GM21529 (cell line): ENCODE measurements around the gene GALNT10.
"Not testable (repeated sequence)": the region's sequence is repeated elsewhere in the genome, so short reads cannot be mapped to it uniquely, and the experiment has no call there.

Source experiments
- ATAC-seq: cut with Tn5 transposase; IDR thresholded peaks from one replicate; pipeline ENCODE4 v1.9.1; 2021; ENCODE audit not compliant: unreplicated experiment

Gene GALNT10, protein sequence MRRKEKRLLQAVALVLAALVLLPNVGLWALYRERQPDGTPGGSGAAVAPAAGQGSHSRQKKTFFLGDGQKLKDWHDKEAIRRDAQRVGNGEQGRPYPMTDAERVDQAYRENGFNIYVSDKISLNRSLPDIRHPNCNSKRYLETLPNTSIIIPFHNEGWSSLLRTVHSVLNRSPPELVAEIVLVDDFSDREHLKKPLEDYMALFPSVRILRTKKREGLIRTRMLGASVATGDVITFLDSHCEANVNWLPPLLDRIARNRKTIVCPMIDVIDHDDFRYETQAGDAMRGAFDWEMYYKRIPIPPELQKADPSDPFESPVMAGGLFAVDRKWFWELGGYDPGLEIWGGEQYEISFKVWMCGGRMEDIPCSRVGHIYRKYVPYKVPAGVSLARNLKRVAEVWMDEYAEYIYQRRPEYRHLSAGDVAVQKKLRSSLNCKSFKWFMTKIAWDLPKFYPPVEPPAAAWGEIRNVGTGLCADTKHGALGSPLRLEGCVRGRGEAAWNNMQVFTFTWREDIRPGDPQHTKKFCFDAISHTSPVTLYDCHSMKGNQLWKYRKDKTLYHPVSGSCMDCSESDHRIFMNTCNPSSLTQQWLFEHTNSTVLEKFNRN

DNA sequence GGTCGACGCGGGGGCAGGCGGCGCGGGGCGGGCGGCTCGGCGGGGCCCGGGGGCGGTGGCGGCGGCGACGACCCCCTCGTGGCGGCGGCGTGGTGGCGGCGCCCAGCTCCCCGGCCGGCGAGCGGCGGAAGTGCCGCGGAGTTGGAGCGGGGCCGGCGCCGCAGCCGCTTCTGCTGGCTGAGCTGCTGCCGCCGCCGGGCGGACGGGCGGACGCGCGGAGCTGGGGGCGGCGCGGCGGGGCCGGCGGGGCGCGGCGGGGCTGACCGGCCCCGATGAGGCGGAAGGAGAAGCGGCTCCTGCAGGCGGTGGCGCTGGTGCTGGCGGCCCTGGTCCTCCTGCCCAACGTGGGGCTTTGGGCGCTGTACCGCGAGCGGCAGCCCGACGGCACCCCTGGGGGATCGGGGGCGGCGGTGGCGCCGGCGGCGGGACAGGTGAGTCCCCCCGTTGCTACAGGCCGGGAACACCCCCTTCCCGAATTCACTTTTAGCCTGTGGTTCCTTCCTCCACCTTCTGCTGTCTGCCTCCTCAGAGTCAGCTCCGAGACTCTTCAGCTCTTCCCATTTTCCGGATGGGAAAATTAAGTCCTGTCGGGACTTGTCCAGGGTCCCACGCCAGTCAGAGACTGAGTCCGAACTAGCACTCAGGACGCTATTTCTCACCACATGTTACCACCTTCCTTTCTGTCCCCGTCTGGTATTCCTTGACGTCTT lies at the start of gene GALNT10:
Gene GALNT10 (plus strand): TSS at position 139 of the 710 bp plus-strand sequence. CDS start 134 bp downstream, at position 273.
- ATAC-seq = peak; percentile 73

DNA sequence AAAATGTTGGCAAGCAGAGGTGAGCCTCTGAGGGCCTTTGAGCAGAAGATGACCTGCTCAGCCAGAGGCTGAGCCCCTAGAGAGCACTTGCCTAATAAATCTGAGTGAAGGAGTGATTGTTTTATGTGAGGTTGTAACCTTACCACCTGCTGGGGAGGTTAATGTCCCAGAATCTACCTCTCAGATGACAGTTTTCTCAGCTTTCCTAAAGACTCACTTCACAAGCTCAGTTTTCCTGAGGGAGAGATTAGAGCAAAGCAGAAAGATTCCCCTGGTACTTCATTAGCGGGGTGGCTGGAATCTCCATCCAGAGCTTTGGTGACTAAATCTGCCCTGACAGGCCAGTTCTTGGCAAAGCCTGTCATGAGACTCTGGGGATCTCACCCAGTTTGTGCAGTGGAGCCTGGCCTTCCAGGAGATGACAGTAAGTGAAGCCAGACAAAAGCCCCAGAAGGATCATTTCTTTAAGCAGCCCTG lies 48.8 kb upstream of the GALNT10 start:
- no peak for ATAC-seq

DNA sequence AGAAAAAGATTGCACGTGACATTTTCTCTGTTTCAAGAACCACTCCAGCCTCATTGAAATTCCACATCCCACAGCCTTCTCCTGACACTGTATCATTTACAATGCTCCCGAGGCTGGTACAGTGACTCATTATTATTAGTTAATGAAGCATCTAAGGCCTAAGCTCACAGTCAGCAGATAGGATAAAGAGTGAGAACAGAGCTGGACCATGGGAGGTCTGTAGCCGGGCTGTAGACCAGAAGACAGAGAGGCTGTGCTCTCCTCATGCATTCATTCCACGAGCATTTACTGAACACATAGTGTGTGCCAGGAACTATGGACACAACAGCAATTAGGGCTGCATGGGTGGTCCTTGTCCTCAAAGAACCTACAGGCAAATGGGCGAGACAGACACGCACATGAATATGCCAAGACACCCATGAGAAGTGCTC lies 47.3 kb upstream of the GALNT10 start:
- ATAC-seq = no peak

DNA sequence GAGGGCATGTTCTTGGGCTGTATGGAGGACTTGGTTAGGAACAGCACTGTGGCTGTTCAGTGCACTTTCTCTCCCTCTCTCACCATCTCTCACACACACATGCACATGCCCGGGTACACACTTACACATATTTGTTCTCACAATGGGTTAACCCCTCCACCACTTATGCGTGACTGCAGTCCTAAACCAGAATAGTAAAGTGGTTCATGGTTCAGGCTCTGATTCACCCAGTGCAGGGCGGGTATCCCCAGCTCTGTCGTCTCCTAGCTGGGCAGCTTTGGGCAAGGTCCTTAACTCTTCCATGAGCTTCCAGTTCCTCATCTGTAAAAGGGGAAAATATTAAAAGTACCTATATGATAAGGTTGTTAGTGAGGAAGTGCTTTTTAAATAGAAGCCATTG lies 45.3 kb upstream of the GALNT10 start:
- no peak for ATAC-seq

DNA sequence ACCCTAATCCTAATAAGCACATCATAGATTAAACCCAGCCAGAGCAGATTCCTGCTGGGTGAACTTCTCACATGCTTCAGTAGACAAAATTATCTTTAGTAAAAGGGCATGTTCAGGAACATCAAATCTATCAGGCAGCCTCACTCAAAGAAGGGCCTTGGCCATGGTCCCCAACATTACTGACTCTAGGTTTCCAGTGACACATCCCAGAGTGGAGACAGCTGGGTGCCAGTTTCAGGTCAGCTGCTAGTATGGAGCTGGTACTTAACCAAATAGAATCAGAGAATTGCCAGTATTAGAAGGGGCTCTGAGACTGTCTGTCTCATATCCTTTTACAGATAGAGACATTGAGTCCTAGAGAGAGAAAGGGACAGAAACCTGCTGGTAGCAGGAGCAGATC lies 44.1 kb upstream of the GALNT10 start:
- no peak for ATAC-seq

DNA sequence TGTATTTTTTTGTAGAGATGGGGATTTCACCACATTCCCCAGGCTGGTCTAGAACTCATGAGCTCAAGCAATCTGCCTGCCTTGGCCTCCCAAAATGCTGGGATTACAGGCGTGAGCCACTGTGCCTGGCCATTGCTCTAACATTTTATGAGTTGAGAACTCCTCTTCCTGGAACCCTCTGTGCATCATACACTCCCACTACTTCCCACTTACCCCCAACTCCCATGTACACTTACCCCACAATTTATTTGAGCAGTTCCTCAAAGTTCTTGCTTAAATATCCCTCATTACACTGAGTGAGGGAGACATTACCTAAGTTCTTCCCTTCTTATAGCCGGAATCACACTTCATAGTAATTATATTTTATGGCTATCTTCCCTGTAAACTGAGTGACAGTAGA lies 42.9 kb upstream of the GALNT10 start:
- ATAC-seq = no peak

DNA sequence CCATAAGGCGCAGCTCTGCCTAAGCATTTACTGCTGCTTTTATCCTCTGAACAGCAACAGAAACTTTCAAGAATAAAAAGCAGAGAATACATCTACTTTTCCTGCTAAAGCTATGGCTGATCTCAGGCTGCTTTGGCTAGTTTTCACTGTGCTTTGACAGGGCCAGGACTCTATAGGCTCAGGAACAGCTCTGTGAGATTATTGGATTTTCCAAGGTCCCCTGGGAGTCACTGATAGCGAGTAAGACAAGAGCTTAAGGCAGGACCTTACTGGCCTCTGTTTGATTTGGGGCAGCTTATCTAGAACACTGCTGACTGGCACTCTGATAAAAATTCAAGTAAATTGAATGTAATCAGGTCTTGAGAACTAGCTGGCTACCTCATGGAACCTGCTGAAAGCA lies 40.1 kb upstream of the GALNT10 start:
- ATAC-seq = not testable (repeated sequence)

DNA sequence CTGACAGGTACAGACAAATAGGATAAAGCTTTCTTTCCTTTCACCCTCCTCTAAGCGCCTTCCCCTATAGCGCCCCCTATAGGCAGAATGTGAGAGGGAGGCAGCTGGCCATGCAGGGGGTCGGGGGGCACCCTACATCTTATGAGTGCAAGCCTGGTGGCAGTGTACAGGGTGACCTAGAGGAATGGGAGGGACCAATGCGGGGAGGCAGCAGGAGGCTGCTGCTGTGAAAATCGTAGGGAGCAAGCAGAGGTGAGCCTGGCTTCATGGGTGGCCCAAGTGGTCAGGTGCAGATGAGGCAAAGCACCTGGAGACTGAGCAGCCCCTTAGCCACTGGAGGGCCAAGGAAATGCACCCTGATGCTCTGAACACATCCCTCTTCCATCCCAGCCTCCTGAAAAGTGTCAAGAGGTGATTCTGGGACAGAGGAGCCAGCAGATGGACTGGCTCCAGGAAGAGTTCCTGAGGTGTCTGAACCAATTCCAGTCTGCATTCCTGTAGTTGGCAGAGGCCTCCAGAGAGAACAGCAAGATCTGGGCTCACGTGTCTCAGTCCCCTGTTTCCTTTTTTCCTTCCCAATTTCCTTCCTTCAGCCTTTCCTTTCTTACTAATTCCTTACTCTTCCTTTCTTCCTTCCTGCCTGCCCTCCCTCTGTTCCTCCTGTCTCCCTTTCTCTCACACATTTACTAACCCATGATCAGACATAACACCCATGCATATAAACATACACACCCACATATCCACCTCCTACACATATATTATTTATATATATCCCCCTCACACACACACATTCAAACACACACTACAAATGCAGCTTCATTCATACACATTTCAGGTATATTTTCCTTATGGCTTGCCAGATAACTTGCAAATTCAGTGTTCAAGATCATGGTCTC lies 32.8 kb upstream of the GALNT10 start:
- no peak for ATAC-seq

DNA sequence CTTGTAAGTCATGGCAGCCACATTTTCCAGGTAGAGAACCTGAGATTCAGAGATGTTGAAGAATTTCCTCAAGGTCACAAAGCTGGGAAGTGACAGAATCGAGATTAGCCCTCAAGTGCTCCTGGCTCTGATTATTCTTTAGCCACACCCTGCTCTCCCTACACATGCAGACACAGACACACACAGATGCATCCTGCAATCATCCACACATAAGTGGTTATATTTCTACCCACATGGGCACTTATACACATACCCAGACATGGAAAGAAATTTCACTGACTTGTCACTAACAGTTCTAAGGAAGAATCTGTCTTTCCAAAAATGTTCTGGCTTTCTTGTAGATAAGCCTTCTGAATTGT lies 32.2 kb upstream of the GALNT10 start:
- ATAC-seq = no peak

DNA sequence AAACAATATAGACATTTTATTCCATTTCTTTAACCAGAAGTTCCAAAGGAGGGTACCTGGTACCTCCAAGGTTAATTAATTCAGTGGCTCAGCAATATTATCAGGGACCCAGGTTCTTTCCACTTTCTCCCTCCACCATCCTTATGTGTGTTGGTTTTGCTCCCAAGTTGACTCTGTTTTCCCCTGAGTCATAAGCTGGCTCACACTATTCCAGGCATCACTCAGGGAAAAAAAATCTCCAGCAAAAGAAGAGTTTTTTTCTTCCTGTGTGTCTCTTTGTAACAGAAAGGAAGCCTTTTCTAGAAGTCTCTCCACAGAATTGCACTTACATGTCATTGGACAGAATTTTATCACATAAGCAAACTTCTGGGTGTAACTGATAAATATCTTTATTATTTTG lies 31.2 kb upstream of the GALNT10 start:
- ATAC-seq = no peak

DNA sequence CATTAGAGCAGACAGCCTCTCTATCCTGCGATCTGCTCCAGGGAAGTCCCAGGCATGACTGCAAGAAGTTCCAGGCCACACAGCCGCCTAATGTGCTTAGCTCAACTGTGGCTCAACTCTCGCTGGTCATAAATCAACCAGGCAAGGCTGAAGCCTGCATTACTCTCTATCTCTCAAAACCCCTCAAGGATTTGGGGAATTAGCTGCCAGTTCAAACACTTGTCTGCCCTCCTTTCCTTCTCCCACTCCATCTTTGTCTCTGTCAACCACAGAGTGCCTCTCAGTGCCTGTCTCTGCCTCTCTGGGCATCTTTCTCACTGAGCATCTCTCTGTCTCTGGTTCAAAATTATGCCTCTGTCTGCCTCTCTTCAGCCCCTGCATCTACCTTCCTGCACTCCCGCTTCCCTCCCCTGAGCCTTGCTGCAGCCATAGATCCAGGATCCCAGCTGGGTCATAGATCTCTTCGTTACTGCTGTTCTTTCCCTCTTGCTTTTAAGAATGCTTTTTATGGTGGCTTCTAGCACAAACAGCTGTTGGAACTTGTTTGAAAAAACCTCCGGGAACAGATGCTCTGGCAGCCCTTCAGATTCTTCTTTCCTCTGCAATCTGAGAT lies 27.9 kb upstream of the GALNT10 start:
- ATAC-seq = no peak

DNA sequence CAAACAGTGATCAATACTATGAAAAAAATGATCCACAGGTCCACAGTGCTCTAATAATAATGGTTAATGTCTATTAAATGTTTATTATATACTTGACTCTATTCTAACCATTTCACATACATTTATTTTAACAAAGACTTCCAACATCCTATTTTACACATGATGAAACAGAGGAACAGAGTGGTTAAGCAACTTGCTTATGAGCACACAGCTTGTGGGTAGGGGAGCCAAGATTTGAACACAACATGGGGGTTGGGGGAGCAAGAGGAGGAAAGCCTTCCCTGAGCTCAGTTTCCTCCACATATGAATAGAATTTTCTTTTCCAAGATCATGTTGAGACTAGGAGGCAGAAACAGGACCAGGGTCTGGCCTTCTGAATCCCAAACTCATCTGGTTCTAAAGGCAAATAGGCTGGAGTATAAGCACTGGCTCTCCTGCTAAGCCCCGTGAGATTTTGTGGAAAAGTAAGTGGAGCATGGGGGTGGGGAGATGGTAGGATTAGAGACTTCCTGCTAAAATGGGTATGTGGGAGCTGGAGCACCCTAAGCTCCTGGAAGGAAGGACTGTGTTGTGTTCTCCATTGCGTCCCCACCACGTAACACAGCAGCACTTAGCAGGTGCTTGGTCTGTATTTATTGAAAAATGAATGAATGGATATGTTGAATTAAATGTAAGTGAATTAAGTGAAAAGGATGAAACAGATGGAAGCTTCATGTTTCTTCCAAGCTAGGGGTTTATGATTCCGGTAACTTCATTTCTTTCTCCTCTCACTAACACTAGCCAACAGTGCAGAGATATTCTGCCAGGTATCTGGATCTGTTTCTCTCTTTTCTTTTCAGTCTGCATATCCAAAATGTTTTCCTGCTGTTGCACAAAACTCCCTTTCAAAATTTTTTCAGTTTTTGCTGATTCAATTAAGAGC lies 26.9 kb upstream of the GALNT10 start:
- ATAC-seq = no peak

DNA sequence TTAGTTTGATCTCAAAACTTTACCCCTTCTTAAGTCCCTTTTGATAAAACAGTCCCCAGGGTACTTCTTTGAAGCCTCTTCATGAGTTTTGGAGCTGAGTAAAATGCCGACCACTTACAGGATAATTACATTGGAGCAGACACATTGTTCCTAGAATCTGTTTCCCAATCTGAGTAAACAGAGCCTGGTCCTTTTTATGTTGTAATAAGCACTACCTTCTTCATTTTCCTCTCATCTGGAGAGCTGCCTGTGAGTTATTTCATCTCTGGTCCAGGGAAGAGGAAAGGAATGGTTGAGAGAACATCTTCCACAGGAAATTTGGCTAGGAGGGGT lies 26.3 kb upstream of the GALNT10 start:
- ATAC-seq = no peak

DNA sequence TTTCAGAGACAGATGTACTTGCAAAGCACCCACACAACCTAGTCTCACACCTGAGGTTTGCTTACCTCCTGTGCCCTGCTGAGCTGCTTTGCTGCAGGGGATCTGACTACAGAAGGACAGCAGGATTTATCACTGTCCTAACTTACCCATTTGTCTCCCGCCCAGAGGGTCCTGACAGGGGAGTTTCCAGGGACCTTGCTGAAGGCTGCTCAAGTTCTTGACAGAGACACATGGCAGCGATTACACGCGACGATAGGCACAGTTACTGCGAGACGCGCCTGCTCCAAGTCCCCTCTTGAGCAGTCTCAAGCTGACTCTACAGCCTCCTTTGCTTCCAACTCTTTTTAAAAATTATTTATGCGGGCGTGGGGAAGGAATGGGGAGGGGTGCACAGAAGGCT lies 24.6 kb upstream of the GALNT10 start:
- no peak for ATAC-seq

DNA sequence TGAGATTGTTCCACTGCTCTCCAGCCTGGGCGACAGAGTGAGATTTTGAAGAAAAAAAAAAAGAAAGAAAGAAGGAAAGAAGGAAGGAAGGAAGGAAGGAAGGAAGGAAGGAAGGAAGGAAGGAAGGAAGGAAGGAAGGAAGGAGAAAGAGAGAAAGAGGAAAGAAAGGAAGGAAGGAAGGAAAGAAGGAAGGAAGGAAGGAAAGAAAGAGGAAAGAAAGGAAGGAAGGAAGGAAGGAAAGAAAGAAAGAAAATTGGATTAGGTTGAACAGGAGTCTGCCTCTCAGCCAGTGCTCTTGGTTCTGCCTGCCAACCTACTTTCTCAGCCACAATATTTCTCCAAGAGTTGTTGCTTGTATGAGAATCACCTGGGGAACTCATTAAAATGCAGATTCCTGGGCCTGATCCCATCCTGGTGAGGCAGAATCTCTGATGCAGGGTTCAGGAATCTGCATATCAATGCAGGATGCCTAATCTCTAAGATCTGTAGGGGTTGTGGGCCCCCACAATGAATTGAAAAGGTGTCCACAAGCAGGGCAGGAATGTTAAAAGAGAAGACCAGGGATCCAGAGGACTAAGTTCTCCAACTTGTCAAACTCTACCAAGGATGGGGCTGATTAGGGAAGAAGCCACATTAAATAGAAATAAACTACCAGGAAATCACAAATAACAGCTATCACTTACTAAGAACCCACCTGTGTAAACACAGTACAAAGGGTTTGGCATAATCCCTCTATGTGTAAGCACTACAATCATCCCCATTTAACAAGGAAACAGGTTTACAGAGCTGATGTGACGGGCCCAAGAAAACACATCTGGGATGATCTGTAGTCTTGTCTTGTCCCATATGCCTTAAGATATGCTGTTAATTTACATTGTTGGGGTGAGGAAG lies 23.4 kb upstream of the GALNT10 start:
- no peak for ATAC-seq

DNA sequence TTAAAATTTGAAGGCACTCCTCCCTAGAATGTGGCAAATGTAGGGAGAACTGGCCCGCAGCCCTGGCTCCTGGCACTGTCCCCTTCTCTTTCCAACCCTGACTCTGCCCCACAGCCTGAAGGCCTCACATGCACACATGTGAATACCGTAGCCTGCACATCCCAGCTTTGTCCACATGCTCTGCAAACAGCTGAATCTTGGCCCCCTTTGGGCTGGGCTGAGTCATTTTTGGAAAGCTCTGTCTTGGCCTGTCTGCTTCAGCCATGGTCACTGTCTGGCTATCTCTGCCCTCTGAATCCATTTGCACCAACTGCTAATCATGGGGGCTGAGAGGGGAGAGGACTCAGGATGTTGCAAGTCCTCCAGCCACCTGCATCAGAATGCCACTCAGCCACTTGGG lies 22.1 kb upstream of the GALNT10 start:
- no peak for ATAC-seq

DNA sequence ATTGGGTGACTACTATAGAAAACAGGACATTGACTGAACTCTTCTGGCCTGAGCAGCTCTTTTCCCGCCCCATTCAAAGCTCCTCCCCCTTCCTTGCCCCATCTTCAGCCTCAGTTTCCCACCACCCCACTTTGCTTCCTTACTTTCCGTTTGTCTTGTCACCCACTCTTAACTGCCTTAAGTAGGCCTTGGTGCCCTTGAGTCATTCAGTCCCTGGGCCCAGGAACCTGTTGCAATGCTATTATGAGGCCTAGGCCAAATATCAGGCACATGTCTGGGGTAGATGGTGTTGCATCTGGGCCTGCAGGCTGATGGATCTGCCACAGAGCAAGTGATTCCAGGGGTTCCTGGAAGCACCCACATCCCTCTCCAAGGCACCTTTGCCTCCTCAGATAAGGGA lies 17.7 kb upstream of the GALNT10 start:
- no peak for ATAC-seq

DNA sequence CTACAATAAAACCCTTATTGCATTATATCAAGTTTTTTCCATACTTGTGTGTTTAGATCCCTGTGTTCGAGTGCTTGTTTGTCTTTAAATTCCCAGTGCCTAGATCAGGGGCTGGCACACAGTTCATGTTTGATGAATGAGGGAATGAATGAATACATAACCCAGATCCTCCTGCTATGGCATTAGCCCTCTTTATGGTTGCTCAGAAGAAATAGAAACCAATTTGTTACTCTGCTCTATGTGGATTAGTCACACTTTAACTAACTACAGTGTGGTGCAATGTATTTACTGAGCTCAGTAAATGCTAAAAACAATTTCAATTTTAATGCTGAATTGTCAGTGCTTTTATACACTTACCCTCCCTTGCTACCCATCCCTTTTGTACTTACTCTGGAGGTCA lies 16.4 kb upstream of the GALNT10 start:
- no peak for ATAC-seq

DNA sequence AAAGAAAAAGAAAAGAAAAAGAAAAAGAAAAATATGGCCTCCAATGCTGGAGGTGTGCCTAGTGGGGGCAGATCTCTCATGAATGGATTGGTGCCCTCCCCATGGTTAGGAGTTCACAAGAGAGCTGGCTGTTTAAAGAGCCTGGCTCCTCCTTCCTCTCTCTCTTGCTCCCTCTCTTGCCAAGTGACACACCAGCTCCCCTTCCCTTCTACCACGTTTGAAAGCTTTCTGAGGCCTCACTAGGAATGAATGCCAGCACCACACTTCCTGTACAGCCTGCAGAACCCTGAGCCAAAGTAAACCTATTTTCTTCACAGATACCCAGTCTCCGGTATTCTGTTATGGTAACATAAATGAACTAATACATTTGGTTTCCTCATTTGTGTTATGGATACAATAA lies 14.4 kb upstream of the GALNT10 start:
- no peak for ATAC-seq
